ENCODE measurements around the gene GLO1.
A peak's percentile ranks its signal among the peaks of the same experiment; 100 is the strongest.

GLO1 gene

GRCh38 chr6:38719358-38719757 is 16.4 kb upstream of the GLO1 start:
- no peak for TF ChIP-seq CTCF (IDR thresholded peaks at IDR 0.05)

GRCh38 chr6:38716825-38717224 is 13.9 kb upstream of the GLO1 start:
- TF ChIP-seq CTCF (IDR thresholded peaks at IDR 0.05): no peak

GRCh38 chr6:38715016-38715689 is 12.2 kb upstream of the GLO1 start, which contains the start of gene DNAH8:
TSS of gene DNAH8 (plus strand) at chr6:38715311. CDS start at chr6:38722810, 7,499 bp downstream.
- TF ChIP-seq CTCF (IDR thresholded peaks at IDR 0.05): no peak

- TF ChIP-seq CTCF (IDR thresholded peaks at IDR 0.05): no peak
Observed at GRCh38 chr6:38714239-38715015, 11.5 kb upstream of the GLO1 start.

- TF ChIP-seq CTCF (IDR thresholded peaks at IDR 0.05): no peak
Observed at GRCh38 chr6:38713812-38714211, 10.9 kb upstream of the GLO1 start.

GRCh38 chr6:38708496-38708895 is 5.6 kb upstream of the GLO1 start:
- peak; percentile 12; the same call in 1 of the 2 replicates for TF ChIP-seq CTCF (IDR thresholded peaks at IDR 0.05)

GRCh38 chr6:38705924-38706323 is 3.0 kb upstream of the GLO1 start:
- no peak for TF ChIP-seq CTCF (IDR thresholded peaks at IDR 0.05)
